Small intestine (tissue), 7 donors: Measurements from ENCODE around the gene TYSND1. TPM values are rescaled to one million over a fixed set of nuclear protein-coding genes. Genes with fewer than 3 reads are reported as not detected.

Experiments used
- DNase-seq, 2 donors: peaks; one replicate each; pipeline versions ENCODE4 v3.0.0 to v3.0.0-alpha.2; 2013
- FAIRE-seq: peaks from 2 replicates; lab custom pipeline; 2012; peaks lifted over from hg19 to GRCh38; lab: Jason Lieb, UNC
- H3K27ac ChIP-seq, 3 donors: one replicate each; pipeline ENCODE4 v1.5.1; 2013; ENCODE audit warnings: low read length in 2 of 3, mild to moderate bottlenecking in 2 of 3, control low read depth in 1 of 3, inconsistent platforms in 1 of 3, low read depth in 1 of 3, moderate library complexity in 1 of 3
- H3K27me3 ChIP-seq, 3 donors: one replicate each; pipeline ENCODE4 v1.6.1; 2013; ENCODE audit warnings: low read length in 3 of 3, inconsistent platforms in 1 of 3; ENCODE audit not compliant: control insufficient read depth in 3 of 3, insufficient read depth in 3 of 3
- H3K36me3 ChIP-seq, 3 donors: one replicate each; pipeline ENCODE4 v1.6.1; 2013; ENCODE audit warnings: low read length in 3 of 3, inconsistent platforms in 1 of 3, low read depth in 1 of 3, mild to moderate bottlenecking in 1 of 3, moderate library complexity in 1 of 3; ENCODE audit not compliant: control insufficient read depth in 3 of 3, insufficient read depth in 2 of 3
- H3K4me1 ChIP-seq, 3 donors: one replicate each; pipeline ENCODE4 v1.6.1; 2013; ENCODE audit warnings: low read length in 2 of 3, inconsistent platforms in 1 of 3, low read depth in 1 of 3, mild to moderate bottlenecking in 1 of 3, moderate library complexity in 1 of 3; ENCODE audit not compliant: control insufficient read depth in 3 of 3, insufficient read depth in 2 of 3
- H3K4me3 ChIP-seq, 3 donors: one replicate each; pipeline ENCODE4 v1.5.1; 2013; ENCODE audit warnings: low read length in 3 of 3, control low read depth in 1 of 3, inconsistent platforms in 1 of 3, low read depth in 1 of 3, mild to moderate bottlenecking in 1 of 3, moderate library complexity in 1 of 3
- H3K9me3 ChIP-seq, 2 donors: one replicate each; pipeline ENCODE4 v1.6.1; 2013; ENCODE audit warnings: low read depth in 1 of 2, low read length in 1 of 2; ENCODE audit not compliant: control insufficient read depth in 2 of 2, insufficient read depth in 1 of 2
- WGBS, 3 donors: extraction: QIAGEN DNeasy Blood & Tissue Kit; methylation state at CpG; one replicate each; pipeline ENCODE4 v1.1.7; 2013; 5-methylcytosine and 5-hydroxymethylcytosine counted together
- polyA plus RNA-seq, 4 donors: library from polyadenylated mRNA; stranded (reverse) in 3 of 4; unstranded in 1 of 4; fragments of 200-250 nt in 3 of 4; fragments of 120-200 nt in 1 of 4; gene quantifications; one replicate each; pipeline versions ENCODE4 v1.2.1 to v1.2.3, GENCODE V29; 2013
- donor health status: healthy with polysubstance abuse.
- donor health status: control.
- donor health status: control.
- donor health status: Bipolar disorder and iron deficiency.
- donor health status: healthy.

The TYSND1 gene
- polyA plus RNA-seq, 4 donors = 10.5 to 17.9 (median 12.5) TPM

DNA sequence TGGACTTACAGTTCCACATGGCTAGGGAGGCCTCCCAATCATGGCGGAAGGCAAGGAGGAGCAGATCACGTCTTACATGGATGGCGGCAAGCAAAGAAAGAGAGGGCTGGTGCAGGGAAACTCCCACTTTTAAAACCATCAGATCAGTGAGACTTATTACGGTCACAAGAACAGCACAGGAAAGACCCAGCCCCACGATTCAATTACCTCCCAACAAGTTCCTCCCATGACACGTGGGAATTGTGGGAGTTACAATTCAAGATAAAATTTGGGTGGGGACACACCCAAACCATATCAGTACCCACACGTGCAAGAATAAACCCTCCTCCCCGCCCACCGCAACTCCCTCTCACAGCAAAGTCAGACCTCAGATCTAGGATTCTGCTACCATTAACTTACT, 9.4 kb downstream of the TYSND1 start:
- WGBS, 3 donors = 73 to 82% (median 80%) methylated on average over 9 of the region's 9 CpGs
- peak overlapping the region in 2 of 3 donors; percentile 22 to 47 for H3K27ac ChIP-seq
- DNase-seq = no peak
- H3K27me3 ChIP-seq = no peaks in the 10 kb centered on the region
- peaks cover 0 to 19% (median 0%) of the 10 kb centered on the region in 3 donors for H3K36me3 ChIP-seq
- H3K4me1 ChIP-seq = peaks cover 0 to 8% (median 2%) of the 10 kb centered on the region in 3 donors
- no peaks in the 10 kb centered on the region for H3K9me3 ChIP-seq
- no peak overlapping the region for H3K4me3 ChIP-seq
- no peak for FAIRE-seq

DNA sequence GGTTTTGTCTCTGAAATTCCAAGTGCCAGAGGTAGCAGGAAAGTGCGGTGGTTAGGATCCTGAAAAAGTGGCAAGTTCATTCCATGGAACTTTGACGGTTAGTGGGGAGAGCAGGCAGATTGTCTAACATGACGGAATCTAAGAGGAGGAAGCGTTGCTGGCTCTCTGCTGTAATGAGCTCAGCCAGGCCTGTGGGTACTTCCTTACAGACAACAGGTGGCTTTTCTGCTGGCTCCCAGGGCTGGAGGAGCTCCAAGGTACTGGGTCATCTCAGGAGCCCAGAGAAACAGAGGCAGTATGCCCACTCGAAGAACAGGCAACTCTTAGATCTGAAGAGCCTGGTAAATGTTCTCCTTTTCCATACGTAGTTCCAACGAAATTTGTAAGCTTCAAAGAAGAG, 10.8 kb downstream of the TYSND1 start:
- WGBS, 3 donors = 78 to 93% (median 87%) methylated on average over 7 of the region's 7 CpGs
- Histone ChIP-seq H3K27ac (no peak overlapping the region), H3K4me3 (no peak overlapping the region), H3K36me3 (peaks cover 0 to 18% (median 0%) of the 10 kb centered on the region in 3 donors), H3K4me1 (peaks cover 0 to 8% (median 4%) of the 10 kb centered on the region in 3 donors), H3K9me3 (no peaks in the 10 kb centered on the region), H3K27me3 (no peaks in the 10 kb centered on the region)
- FAIRE-seq (no peak), DNase-seq (no peak)

DNA sequence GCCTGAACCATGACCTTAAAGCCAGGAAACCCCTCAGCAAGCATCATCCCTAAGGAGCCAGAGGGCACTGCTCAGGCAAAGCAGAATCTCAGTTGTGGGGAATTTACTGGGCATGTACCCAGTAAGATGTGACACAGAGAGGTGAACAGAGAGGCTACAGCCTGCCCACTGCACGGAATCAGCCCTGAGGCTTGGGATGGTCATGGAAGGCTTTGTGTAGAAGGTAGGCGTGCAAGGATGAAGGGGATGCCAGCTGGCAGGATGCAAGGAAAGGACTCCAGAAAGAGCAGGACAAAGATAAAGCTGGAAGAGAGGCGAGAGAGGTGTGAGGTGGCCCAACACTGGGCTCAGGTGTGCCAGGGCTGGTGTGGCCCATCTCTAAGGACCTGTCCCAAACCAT, 11.5 kb downstream of the TYSND1 start:
- Histone ChIP-seq H3K9me3 (no peaks in the 10 kb centered on the region), H3K36me3 (peaks cover 0 to 17% (median 0%) of the 10 kb centered on the region in 3 donors), H3K27ac (no peak overlapping the region), H3K4me3 (no peak overlapping the region), H3K4me1 (peaks cover 0 to 8% (median 4%) of the 10 kb centered on the region in 3 donors), H3K27me3 (no peaks in the 10 kb centered on the region)
- FAIRE-seq = no peak
- DNase-seq = no peak
- 93 to 98% (median 94%) methylated on average over 3 of the region's 3 CpGs for WGBS, 3 donors

DNA sequence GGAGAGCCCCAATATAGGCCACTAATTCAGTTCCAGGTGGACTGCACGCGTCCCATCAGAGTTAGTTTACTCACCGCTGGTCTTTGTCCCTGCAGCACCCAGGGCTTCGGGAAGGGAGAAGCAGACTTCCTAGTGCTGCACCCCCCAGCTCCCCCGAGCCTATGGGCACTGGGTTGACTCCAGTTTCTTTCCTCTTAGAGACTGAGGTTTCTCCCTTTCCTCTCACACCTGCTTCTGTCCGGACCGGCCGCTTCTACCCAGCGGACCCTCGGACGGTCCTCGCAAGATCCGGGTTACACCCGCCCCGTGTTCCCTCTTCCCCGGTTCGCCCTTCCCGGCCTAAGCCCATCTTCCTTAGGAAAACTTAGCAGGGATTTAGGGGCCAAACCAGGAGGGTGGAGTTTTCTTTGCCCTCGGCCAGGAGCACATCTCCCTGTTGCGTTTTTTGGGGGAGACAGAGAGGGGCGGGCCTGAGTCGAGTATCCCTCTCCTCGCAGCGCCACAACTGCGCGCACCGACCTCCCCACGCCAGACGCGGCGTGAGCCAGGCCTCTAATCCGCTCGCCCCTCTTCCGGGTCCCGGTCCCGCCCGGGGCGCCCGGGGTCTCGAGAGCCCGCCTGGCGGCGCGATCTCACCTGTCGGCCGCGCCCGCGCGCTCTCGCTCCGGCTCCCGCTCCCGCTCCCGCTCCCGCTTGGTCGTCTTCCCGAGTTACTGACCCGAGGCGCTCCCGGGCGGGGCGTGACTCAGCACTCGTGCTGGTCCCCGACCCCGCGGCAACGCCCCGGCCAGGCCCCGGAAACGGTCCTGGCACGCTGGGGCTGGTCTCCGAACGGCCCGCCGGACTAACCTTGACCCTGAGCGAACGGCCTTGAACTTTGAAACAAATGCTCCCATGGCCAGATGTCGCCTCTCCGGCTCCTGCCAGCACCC, 14.1 kb downstream of the TYSND1 start, which contains the start of gene AIFM2:
Gene AIFM2 (minus strand): TSS at position 728 of the 932 bp plus-strand sequence. CDS start 8,741 bp downstream, outside the sequence.
- WGBS, 3 donors = 1 to 5% (median 5%) methylated on average over 61 to 80 of the region's 80 CpGs
- peaks cover 0 to 8% (median 4%) of the 10 kb centered on the region in 3 donors for H3K4me1 ChIP-seq
- H3K9me3 ChIP-seq = no peaks in the 10 kb centered on the region
- peak within 1 kb of the TSS; percentile 56 to 89 (median 66) for H3K4me3 ChIP-seq
- H3K27ac ChIP-seq = peak within 1 kb of the TSS; percentile 57 to 90 (median 87)
- H3K36me3 ChIP-seq = no peaks in the 10 kb centered on the region
- no peak for FAIRE-seq
- H3K27me3 ChIP-seq = no peaks in the 10 kb centered on the region
- peak; percentile 93 to 94 for DNase-seq

DNA sequence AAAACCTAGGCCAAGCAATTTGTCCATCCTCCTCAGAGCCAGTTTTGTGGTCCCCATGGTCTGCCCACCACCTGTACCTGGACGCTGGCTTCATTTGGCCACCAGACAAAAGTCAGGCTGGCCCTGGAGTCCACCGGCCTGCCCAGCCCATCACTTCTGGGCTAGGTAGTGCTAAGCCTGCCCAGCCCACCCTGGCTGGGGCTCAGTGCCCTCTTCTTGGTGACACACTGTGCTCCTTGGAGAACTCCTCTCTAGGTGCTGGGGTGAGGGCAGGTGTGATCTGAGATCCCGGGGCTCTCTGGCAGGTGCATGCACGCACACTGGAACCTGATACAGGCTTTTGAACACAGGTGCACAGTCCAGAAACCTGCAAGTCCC, 15.0 kb downstream of the TYSND1 start:
- peaks cover 0 to 8% (median 4%) of the 10 kb centered on the region in 3 donors for H3K4me1 ChIP-seq
- H3K27me3 ChIP-seq = no peaks in the 10 kb centered on the region
- DNase-seq (no peak), FAIRE-seq (no peak)
- H3K27ac ChIP-seq = peak overlapping the region in 1 of 3 donors; percentile 87
- H3K9me3 ChIP-seq = no peaks in the 10 kb centered on the region
- H3K36me3 ChIP-seq = no peaks in the 10 kb centered on the region
- 45 to 79% (median 56%) methylated on average over 4 of the region's 4 CpGs for WGBS, 3 donors
- H3K4me3 ChIP-seq = peak overlapping the region in 2 of 3 donors; percentile 3 to 89

DNA sequence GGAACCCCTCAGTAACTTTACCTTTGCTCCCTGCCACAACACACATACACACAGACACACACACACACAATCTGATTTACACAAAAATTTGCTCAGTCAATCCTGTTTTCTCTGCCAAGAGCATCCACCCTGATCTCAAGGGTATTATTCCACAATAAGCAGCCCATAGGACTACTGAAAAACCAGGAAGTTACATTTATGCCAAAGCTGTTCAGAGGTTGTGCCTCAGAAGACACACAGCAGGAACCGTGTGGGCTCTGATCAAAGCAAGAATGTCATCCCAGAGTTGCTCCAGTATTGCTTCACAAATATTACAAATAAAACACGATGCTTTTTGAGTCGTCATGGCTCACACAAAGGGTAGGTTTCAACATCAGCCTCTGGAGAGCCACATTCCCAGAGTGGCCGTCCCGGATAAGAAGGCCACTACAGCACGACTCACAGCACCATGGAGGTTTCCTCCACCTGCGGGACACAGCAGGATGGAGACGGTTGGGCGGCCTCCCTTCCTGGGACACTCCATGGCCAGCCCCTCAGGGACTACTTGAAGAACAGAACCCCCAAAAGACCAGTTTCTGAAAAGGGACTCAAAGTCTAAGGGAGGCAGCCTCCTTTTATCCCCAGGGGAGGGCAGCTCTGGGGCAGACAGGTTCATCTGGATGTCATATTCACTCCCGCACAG, 15.5 kb downstream of the TYSND1 start:
- peaks cover 0 to 8% (median 4%) of the 10 kb centered on the region in 3 donors for H3K4me1 ChIP-seq
- DNase-seq (no peak), FAIRE-seq (no peak)
- H3K9me3 ChIP-seq = no peaks in the 10 kb centered on the region
- H3K4me3 ChIP-seq = peak overlapping the region in 2 of 3 donors; percentile 3 to 89
- H3K27me3 ChIP-seq = no peaks in the 10 kb centered on the region
- no peaks in the 10 kb centered on the region for H3K36me3 ChIP-seq
- WGBS, 3 donors = 63 to 78% (median 70%) methylated on average over 10 of the region's 10 CpGs
- H3K27ac ChIP-seq = peak overlapping the region in 1 of 3 donors; percentile 23

DNA sequence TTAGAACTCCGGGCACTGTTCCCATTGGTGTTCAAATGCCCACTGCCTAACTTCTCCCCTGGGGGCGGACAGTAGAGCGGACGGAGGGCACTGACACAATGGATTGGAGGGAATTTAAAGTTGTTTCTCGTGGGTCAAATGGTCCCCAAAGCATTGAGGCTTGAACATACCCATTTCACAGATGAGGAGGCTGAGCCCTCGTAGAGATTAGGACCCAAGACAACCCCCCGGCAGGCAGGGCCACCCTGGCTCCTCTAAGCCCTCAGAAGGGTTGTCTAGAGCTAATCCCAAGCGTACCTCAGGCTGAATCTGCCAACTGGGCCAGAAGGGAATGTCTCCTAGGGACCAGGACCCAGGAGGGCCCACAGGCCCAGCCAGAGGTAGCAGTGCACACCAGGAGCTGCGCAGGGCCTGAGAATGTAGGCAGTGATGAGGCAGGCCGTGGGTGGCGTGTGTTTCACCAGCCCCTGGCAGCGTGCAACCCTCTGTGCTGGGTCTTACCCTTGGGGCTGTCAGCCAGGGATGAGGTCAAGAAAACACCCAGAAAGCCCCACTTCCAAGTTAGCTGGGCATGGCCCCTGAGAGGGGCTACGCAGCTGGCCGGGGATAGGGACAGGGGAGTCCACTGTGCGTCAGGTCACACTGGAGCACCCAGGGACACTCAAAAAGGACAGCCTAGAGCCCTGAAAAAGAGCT, 19.7 kb downstream of the TYSND1 start:
- Histone ChIP-seq H3K27ac (no peak overlapping the region), H3K27me3 (no peaks in the 10 kb centered on the region), H3K4me1 (peaks cover 0 to 2% (median 0%) of the 10 kb centered on the region in 3 donors), H3K4me3 (no peak overlapping the region), H3K36me3 (peaks cover 0 to 8% (median 7%) of the 10 kb centered on the region in 3 donors), H3K9me3 (peaks cover 0 to 2% of the 10 kb centered on the region in 2 donors)
- FAIRE-seq = no peak
- 95 to 97% (median 95%) methylated on average over 15 of the region's 15 CpGs for WGBS, 3 donors
- no peak for DNase-seq
